GM12878 (cell line): ENCODE results near the gene MED25. TPM values are rescaled to one million over a fixed set of nuclear protein-coding genes. Genes with fewer than 3 reads are reported as not detected.

Source experiments
- ATAC-seq: fragments of 200-7000 bp; cut with Tn5 transposase; 3 replicates; pipeline ENCODE4 v1.9.1; 2020; ENCODE audit warnings: mild to moderate bottlenecking, moderate library complexity
- BruUV-seq: library from RNA; stranded (reverse); fragments of 400-500 nt; replicated peaks from 2 replicates; lab custom pipeline; 2021; lab: Mats Ljungman, UMichigan
- CTCF ChIA-PET: fragments of 300-600 bp; sonication (Branson Sonifier 250); formaldehyde crosslinking; extraction: SDS; loops from one replicate; lab custom pipeline; 2021; ENCODE audit warnings: inconsistent platforms; lab: Yijun Ruan, JAX
- POLR2A ChIA-PET: fragments of 350-600 bp; formaldehyde crosslinking; extraction: SDS; loops from one replicate; lab custom pipeline; 2021; ENCODE audit warnings: inconsistent platforms; lab: Charles Lee
- RAD21 ChIA-PET: fragments of 300-600 bp; sonication (Branson Sonifier 250); formaldehyde crosslinking; loops from one replicate; lab custom pipeline; 2023; ENCODE audit warnings: antibody characterized with exemption; ENCODE audit not compliant: unreplicated experiment; lab: Charles Lee
- SMC1A ChIA-PET: fragments of 300-600 bp; sonication (Branson Sonifier 250); formaldehyde crosslinking; loops from one replicate; lab custom pipeline; 2023; ENCODE audit not compliant: unreplicated experiment, uncharacterized antibody; lab: Charles Lee
- DNase-seq: peaks from one replicate; pipeline ENCODE4 v3.0.0-alpha.2; 2011; ENCODE audit warnings: low read depth, low spot score
- FAIRE-seq: peaks from 3 replicates; lab custom pipeline; 2011; peaks lifted over from hg19 to GRCh38; lab: Jason Lieb, UNC
- H2AFZ ChIP-seq: 2 replicates; pipeline ENCODE4 v1.6.0; 2011; ENCODE audit warnings: low read depth, low read length, control low read depth; ENCODE audit not compliant: control insufficient read depth
- H3K27ac ChIP-seq: 2 replicates; pipeline ENCODE4 v1.5.1; 2011; ENCODE audit warnings: control low read depth; ENCODE audit not compliant: control insufficient read depth, insufficient read depth
- H3K27me3 ChIP-seq, 2 experiments: replicated peaks in 1 of 2; 2 replicates each; pipeline versions ENCODE4 v1.6.0 to v1.6.1; 2011; ENCODE audit warnings: low read length in 1 of 2; ENCODE audit not compliant: control insufficient read depth in 2 of 2, insufficient read depth in 2 of 2
- H3K36me3 ChIP-seq, 2 experiments: 2 replicates each; pipeline ENCODE4 v1.5.1; 2011; ENCODE audit warnings: low read length in 1 of 2; ENCODE audit not compliant: control insufficient read depth in 2 of 2, insufficient read depth in 2 of 2
- H3K4me1 ChIP-seq: 2 replicates; pipeline ENCODE4 v1.6.1; 2011; ENCODE audit warnings: mild to moderate bottlenecking, low read length, moderate library complexity, mixed read lengths; ENCODE audit not compliant: control insufficient read depth, insufficient read depth
- H3K4me2 ChIP-seq: 2 replicates; pipeline ENCODE4 v1.6.0; 2011; ENCODE audit warnings: control low read depth; ENCODE audit not compliant: control insufficient read depth, insufficient read depth
- H3K4me3 ChIP-seq: fragments of 200-600 bp; sonication (generic); 2 replicates; pipeline ENCODE4 v1.5.1; 2016
- H3K79me2 ChIP-seq: 2 replicates; pipeline ENCODE4 v1.6.0; 2011; ENCODE audit warnings: low read length; ENCODE audit not compliant: control insufficient read depth, insufficient read depth
- H3K9ac ChIP-seq: 2 replicates; pipeline ENCODE4 v1.8.0; 2011; ENCODE audit warnings: low read length, control low read depth, mixed read lengths; ENCODE audit not compliant: control insufficient read depth, insufficient read depth
- H3K9me3 ChIP-seq: replicated peaks from 3 replicates; pipeline ENCODE4 v1.5.1; 2011; ENCODE audit warnings: mild to moderate bottlenecking, low read length; ENCODE audit not compliant: control insufficient read depth, insufficient read depth
- H4K20me1 ChIP-seq: 2 replicates; pipeline ENCODE4 v1.6.0; 2011; ENCODE audit not compliant: control insufficient read depth, insufficient read depth
- CHD1 ChIP-seq: IDR thresholded peaks from 2 replicates; pipeline ENCODE4 v1.6.1; 2012; ENCODE audit warnings: low read depth, low read length, improper control_type of control experiment
- RFX5 ChIP-seq: IDR thresholded peaks from 2 replicates; pipeline ENCODE4 v1.6.1; 2011; ENCODE audit warnings: low read depth, low read length, improper control_type of control experiment
- SIN3A ChIP-seq: IDR thresholded peaks from 2 replicates; pipeline ENCODE4 v1.6.1; 2012; ENCODE audit warnings: low read depth, low read length, improper control_type of control experiment
- SMAD5 ChIP-seq: IDR thresholded peaks from 2 replicates; pipeline ENCODE4 v1.6.1; 2016; ENCODE audit warnings: antibody characterized with exemption, low read depth
- TBL1XR1 ChIP-seq: IDR thresholded peaks from 2 replicates; pipeline ENCODE4 v1.6.1; 2012; ENCODE audit warnings: low read depth, low read length, improper control_type of control experiment
- ZBTB11 ChIP-seq: fragments of 450-650 bp; formaldehyde crosslinking; IDR thresholded peaks from 2 replicates; pipeline ENCODE4 v1.5.0; 2022; ENCODE audit warnings: mild to moderate bottlenecking, missing genetic modification characterization
- WGBS: methylation state at CpG from one replicate; pipeline ENCODE4 v1.1.6; 2016; ENCODE audit warnings: low lambda C conversion rate; ENCODE audit not compliant: insufficient replicate concordance, insufficient coverage; ENCODE audit errors: missing lambda C conversion rate; 5-methylcytosine and 5-hydroxymethylcytosine counted together
- in situ Hi-C: fragments of 300-500 bp; cut with MboI; formaldehyde crosslinking; loops from 9 replicates; pipeline ENCODE4 v1.14.3; 2018; ENCODE audit warnings: mixed read lengths
- intact Hi-C: fragments of 100-400 bp; cut with micrococcal nuclease; formaldehyde crosslinking; loops from one replicate; pipeline ENCODE4 v1.14.2; 2022; ENCODE audit not compliant: unreplicated experiment
- polyA plus RNA-seq, 11 experiments: library from polyadenylated mRNA; depleted of rRNA in 4 of 11; unstranded in 6 of 11; stranded (reverse) in 5 of 11; fragments of >200 nt; fragmentation: Nextera tagmentation in 4 of 11; fragmentation: Illumina TruSeq in 1 of 11; extraction: Ambion mirVana in 4 of 11; extraction: Trizol in 1 of 11; gene quantifications; 1 replicate in 1 of 11; 2 replicates in 10 of 11; pipeline versions ENCODE4 v1.2.1 to v1.2.3, GENCODE V29; 2011 to 2016; ENCODE audit warnings: inconsistent platforms in 2 of 11, missing spikeins in 2 of 11, low read depth in 1 of 11
- total RNA-seq, 4 experiments: library from RNA; depleted of rRNA in 3 of 4; stranded (reverse); fragments of >200 nt in 3 of 4; fragmentation: Illumina TruSeq in 1 of 4; extraction: Trizol in 1 of 4; gene quantifications; 2 replicates each; pipeline versions ENCODE4 v1.2.1 to v1.2.3, GENCODE V29; 2013 to 2021
- TF ChIP-seq, protein P1 (sequence below): fragments of 450-650 bp; IDR thresholded peaks from 2 replicates; pipeline ENCODE4 v1.6.1; 2016; ENCODE audit warnings: mild to moderate bottlenecking
- TF ChIP-seq, protein P2 (sequence below): fragments of 150-350 bp; IDR thresholded peaks from 2 replicates; pipeline ENCODE4 v1.6.1; 2016; ENCODE audit warnings: low read depth, low read length

The MED25 gene
- total and polyA plus RNA-seq, 10 of the 15 experiments (the other 5 are each of a cell fraction or from before 2014, with no cell fraction given), result 3.5 to 53.9 (median 17.1) TPM

DNA sequence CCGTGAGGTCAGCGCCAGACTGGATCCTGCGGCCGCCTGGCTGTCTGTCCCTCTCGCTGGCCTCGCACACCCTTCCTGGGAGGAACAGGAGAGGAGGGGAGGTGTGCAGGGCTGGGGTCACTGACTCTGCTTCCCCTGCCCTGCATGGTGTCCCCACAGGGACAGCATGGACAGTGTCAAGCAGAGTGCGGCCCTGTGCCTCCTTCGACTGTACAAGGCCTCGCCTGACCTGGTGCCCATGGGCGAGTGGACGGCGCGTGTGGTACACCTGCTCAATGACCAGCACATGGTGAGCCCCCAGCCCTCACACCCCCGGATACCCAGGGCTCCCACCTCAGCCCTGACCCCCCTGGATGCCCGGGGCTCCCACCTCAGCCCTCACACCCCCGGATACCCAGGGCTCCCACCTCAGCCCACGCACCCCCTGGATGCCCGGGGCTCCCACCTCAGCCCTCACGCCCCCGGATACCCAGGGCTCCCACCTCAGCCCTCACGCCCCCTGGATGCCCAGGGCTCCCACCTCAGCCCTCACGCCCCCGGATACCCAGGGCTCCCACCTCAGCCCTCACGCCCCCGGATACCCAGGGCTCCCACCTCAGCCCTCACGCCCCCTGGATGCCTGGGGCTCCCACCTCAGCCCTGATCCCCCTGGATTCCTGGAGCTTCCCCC is 26.2 kb upstream of the MED25 start:
- Histone ChIP-seq H3K79me2 (no peaks in the 10 kb centered on the region), H3K9ac (no peak overlapping the region), H3K4me1 (no peaks in the 10 kb centered on the region), H3K4me2 (no peak overlapping the region), H2AFZ (no peak overlapping the region), H3K4me3 (no peak overlapping the region)
- BruUV-seq, result no TSS peak
- RAD21 ChIA-PET, result no interaction called here
- no peak for ATAC-seq
- no peak for DNase-seq
- intact Hi-C loops, result no loop called here
- FAIRE-seq, result no peak
- TF ChIP-seq SIN3A (no peak), ZBTB11 (CRISPR knock-in tag) (no peak), RFX5 (no peak), SMAD5 (no peak), TBL1XR1 (no peak), CHD1 (no peak)
- TF ChIP-seq, protein P1, sequence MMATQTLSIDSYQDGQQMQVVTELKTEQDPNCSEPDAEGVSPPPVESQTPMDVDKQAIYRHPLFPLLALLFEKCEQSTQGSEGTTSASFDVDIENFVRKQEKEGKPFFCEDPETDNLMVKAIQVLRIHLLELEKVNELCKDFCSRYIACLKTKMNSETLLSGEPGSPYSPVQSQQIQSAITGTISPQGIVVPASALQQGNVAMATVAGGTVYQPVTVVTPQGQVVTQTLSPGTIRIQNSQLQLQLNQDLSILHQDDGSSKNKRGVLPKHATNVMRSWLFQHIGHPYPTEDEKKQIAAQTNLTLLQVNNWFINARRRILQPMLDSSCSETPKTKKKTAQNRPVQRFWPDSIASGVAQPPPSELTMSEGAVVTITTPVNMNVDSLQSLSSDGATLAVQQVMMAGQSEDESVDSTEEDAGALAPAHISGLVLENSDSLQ, result no peak
- TF ChIP-seq, protein P2, sequence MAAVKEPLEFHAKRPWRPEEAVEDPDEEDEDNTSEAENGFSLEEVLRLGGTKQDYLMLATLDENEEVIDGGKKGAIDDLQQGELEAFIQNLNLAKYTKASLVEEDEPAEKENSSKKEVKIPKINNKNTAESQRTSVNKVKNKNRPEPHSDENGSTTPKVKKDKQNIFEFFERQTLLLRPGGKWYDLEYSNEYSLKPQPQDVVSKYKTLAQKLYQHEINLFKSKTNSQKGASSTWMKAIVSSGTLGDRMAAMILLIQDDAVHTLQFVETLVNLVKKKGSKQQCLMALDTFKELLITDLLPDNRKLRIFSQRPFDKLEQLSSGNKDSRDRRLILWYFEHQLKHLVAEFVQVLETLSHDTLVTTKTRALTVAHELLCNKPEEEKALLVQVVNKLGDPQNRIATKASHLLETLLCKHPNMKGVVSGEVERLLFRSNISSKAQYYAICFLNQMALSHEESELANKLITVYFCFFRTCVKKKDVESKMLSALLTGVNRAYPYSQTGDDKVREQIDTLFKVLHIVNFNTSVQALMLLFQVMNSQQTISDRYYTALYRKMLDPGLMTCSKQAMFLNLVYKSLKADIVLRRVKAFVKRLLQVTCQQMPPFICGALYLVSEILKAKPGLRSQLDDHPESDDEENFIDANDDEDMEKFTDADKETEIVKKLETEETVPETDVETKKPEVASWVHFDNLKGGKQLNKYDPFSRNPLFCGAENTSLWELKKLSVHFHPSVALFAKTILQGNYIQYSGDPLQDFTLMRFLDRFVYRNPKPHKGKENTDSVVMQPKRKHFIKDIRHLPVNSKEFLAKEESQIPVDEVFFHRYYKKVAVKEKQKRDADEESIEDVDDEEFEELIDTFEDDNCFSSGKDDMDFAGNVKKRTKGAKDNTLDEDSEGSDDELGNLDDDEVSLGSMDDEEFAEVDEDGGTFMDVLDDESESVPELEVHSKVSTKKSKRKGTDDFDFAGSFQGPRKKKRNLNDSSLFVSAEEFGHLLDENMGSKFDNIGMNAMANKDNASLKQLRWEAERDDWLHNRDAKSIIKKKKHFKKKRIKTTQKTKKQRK, result no peak
- TF ChIP-seq, all 136 proteins: peak for 0
- SMC1A ChIA-PET, result no interaction called here
- no peaks in the 10 kb centered on the region for H3K27me3 ChIP-seq
- in situ Hi-C loops, result no loop called here
- no peaks in the 10 kb centered on the region for H4K20me1 ChIP-seq
- no peak overlapping the region for H3K27ac ChIP-seq
- peaks cover 17 to 29% of the 10 kb centered on the region in 2 experiments; a peak in 3 of 4 replicates for H3K36me3 ChIP-seq
- CTCF ChIA-PET, result no interaction called here
- POLR2A ChIA-PET, result no interaction called here
- H3K9me3 ChIP-seq, result no peaks in the 10 kb centered on the region
- WGBS, result 94% methylated on average over 14 of the region's 26 CpGs
